PC-3 (cell line): Measurements from ENCODE around the gene USF3. TPM values are rescaled to one million over a fixed set of nuclear protein-coding genes. Genes with fewer than 3 reads are reported as not detected.
A peak's percentile ranks its signal among the peaks of the same experiment; 100 is the strongest.

Experiments
- ATAC-seq: fragments of 200-7000 bp; cut with Tn5 transposase; 2 replicates; pipeline ENCODE4 v1.9.1; 2020; ENCODE audit warnings: mild to moderate bottlenecking, moderate library complexity
- BruUV-seq: library from RNA; stranded (reverse); fragments of 400-500 nt; replicated peaks from 2 replicates; lab custom pipeline; 2021; lab: Mats Ljungman, UMichigan
- CTCF ChIA-PET: fragments of 300-600 bp; sonication (Branson Sonifier 250); formaldehyde crosslinking; loops from one replicate; lab custom pipeline; 2022; ENCODE audit warnings: antibody characterized with exemption; lab: Charles Lee
- POLR2A ChIA-PET: fragments of 300-600 bp; sonication (Branson Sonifier 250); formaldehyde crosslinking; loops from one replicate; lab custom pipeline; 2022; ENCODE audit warnings: antibody characterized with exemption; ENCODE audit not compliant: unreplicated experiment; lab: Charles Lee
- DNase-seq: peaks from one replicate; pipeline ENCODE4 v3.0.0-alpha.2; 2015
- H2AFZ ChIP-seq: fragments of 300-600 bp; sonication (generic); 2 replicates; pipeline ENCODE4 v1.6.0; 2016; ENCODE audit warnings: antibody characterized with exemption, low read length
- H3F3A ChIP-seq: fragments of 300-600 bp; sonication (generic); one replicate; pipeline ENCODE4 v1.6.0; 2017; ENCODE audit warnings: antibody characterized with exemption, low read length, control low read depth, mild to moderate bottlenecking; ENCODE audit not compliant: unreplicated experiment
- H3K27ac ChIP-seq: fragments of 300-600 bp; sonication (generic); 2 replicates; pipeline ENCODE4 v1.5.1; 2016; ENCODE audit warnings: mild to moderate bottlenecking, low read length
- H3K27me3 ChIP-seq: fragments of 300-600 bp; sonication (generic); 2 replicates; pipeline ENCODE4 v1.6.1; 2016; ENCODE audit warnings: low read length, mixed read lengths
- H3K36me3 ChIP-seq: fragments of 300-600 bp; sonication (generic); 2 replicates; pipeline ENCODE4 v1.6.1; 2016; ENCODE audit warnings: low read depth, mixed run types, low read length, mixed read lengths
- H3K4me1 ChIP-seq: fragments of 300-600 bp; sonication (generic); 2 replicates; pipeline ENCODE4 v1.5.1; 2016; ENCODE audit warnings: low read length; ENCODE audit not compliant: insufficient read depth
- H3K4me2 ChIP-seq: fragments of 300-600 bp; sonication (generic); 2 replicates; pipeline ENCODE4 v1.6.0; 2016; ENCODE audit warnings: low read length
- H3K4me3 ChIP-seq: fragments of 300-600 bp; sonication (generic); 2 replicates; pipeline ENCODE4 v1.5.1; 2016; ENCODE audit warnings: mild to moderate bottlenecking, low read length, mixed read lengths
- H3K79me2 ChIP-seq: fragments of 300-600 bp; sonication (generic); 2 replicates; pipeline ENCODE4 v1.6.1; 2017; ENCODE audit warnings: low read length, mixed read lengths
- H3K9ac ChIP-seq: fragments of 300-600 bp; sonication (generic); 2 replicates; pipeline ENCODE4 v1.6.0; 2016; ENCODE audit warnings: mild to moderate bottlenecking, low read length
- H3K9me2 ChIP-seq: fragments of 300-600 bp; sonication (generic); replicated peaks from 2 replicates; pipeline ENCODE4 v1.6.1; 2016; ENCODE audit warnings: mixed run types, low read length, mixed read lengths
- H3K9me3 ChIP-seq: fragments of 300-600 bp; sonication (generic); 2 replicates; pipeline ENCODE4 v1.6.1; 2016; ENCODE audit warnings: low read length, mixed read lengths
- H4K20me1 ChIP-seq: fragments of 300-600 bp; sonication (generic); 2 replicates; pipeline ENCODE4 v1.6.1; 2016; ENCODE audit warnings: low read length, mixed read lengths
- CTCF ChIP-seq: fragments of 300-600 bp; sonication (generic); conservative IDR thresholded peaks from 2 replicates; pipeline ENCODE4 v1.5.1; 2017; ENCODE audit warnings: antibody characterized with exemption, low read depth, mild to moderate bottlenecking, low read length
- EZH2 ChIP-seq: fragments of 300-600 bp; sonication (generic); IDR thresholded peaks from one replicate; pipeline ENCODE4 v1.6.1; 2017; ENCODE audit warnings: antibody characterized with exemption, mild to moderate bottlenecking, low read length; ENCODE audit not compliant: unreplicated experiment
- EZH2phosphoT487 ChIP-seq: fragments of 300-600 bp; sonication (generic); IDR thresholded peaks from 2 replicates; pipeline ENCODE4 v1.6.1; 2018; ENCODE audit warnings: mild to moderate bottlenecking, antibody characterized with exemption, low read length, borderline replicate concordance
- intact Hi-C: fragments of 100-400 bp; cut with micrococcal nuclease; formaldehyde crosslinking; loops from 2 replicates; pipeline ENCODE4 v1.9.0; 2023
- total RNA-seq: library from RNA; depleted of rRNA; stranded (reverse); fragments of >200 nt; gene quantifications from 2 replicates; pipeline ENCODE4 v1.2.3, GENCODE V29; 2014

Gene USF3
- total RNA-seq, 1 experiment from 2014 or later: 10.5 TPM

- no TSS peak for BruUV-seq
- CTCF ChIA-PET: interaction anchor here (1.0 kb wide), 1 partner anchor 21 kb away, joined by 4 read pairs; no protein-coding TSS in a partner anchor
- peak overlapping the region; percentile 33; the same call in 1 of the 2 replicates for H2AFZ ChIP-seq
- H3K4me2 ChIP-seq: no peak overlapping the region
- H3F3A ChIP-seq: no peaks in the 10 kb centered on the region
- DNase-seq (peak; percentile 70), ATAC-seq (peak; percentile 84)
- no peaks in the 10 kb centered on the region for H4K20me1 ChIP-seq
- no peak overlapping the region for H3K27ac ChIP-seq
- no peaks in the 10 kb centered on the region for H3K9me3 ChIP-seq
- H3K27me3 ChIP-seq: no peaks in the 10 kb centered on the region
- peak; percentile 96 for TF ChIP-seq CTCF
- no peak for TF ChIP-seq EZH2phosphoT487
- TF ChIP-seq EZH2: no peak
- intact Hi-C loops: loop anchor here (1.0 to 5.0 kb wide), 2 partner anchors 131 to 574 kb away; no protein-coding TSS in a partner anchor
- no peaks in the 10 kb centered on the region for H3K4me1 ChIP-seq
- no peaks in the 10 kb centered on the region for H3K9me2 ChIP-seq
- 0 out of 2 replicates have a peak, but pooled peaks cover 3% of the 10 kb centered on the region for H3K36me3 ChIP-seq
- H3K79me2 ChIP-seq: no peaks in the 10 kb centered on the region
- POLR2A ChIA-PET: no interaction called here
- H3K4me3 ChIP-seq: no peak overlapping the region
- H3K9ac ChIP-seq: no peak overlapping the region
These were observed 69.7 kb downstream of the USF3 start for GRCh38 chr3:113626503-113627371.

GRCh38 chr3:113625834-113626233, 70.6 kb downstream of the USF3 start:
- Histone ChIP-seq H3K9ac (no peak overlapping the region), H3K4me2 (no peak overlapping the region), H3K9me2 (no peaks in the 10 kb centered on the region), H3K79me2 (no peaks in the 10 kb centered on the region), H3K4me1 (no peaks in the 10 kb centered on the region), H2AFZ (no peak overlapping the region), H3F3A (no peaks in the 10 kb centered on the region), H3K27ac (no peak overlapping the region), H3K9me3 (no peaks in the 10 kb centered on the region), H3K27me3 (no peaks in the 10 kb centered on the region), H3K36me3 (0 out of 2 replicates have a peak, but pooled peaks cover 3% of the 10 kb centered on the region), H3K4me3 (no peak overlapping the region), H4K20me1 (no peaks in the 10 kb centered on the region)
- intact Hi-C loops: loop anchor here (5.0 kb wide), 1 partner anchor 574 kb away; no protein-coding TSS in a partner anchor
- BruUV-seq: no TSS peak
- DNase-seq: no peak
- TF ChIP-seq EZH2: no peak
- TF ChIP-seq EZH2phosphoT487: no peak
- TF ChIP-seq CTCF: no peak
- ATAC-seq: no peak
- CTCF ChIA-PET: interaction anchor here (0.7 kb wide), 1 partner anchor 130 kb away, joined by 3 read pairs; no protein-coding TSS in a partner anchor
- POLR2A ChIA-PET: no interaction called here
